NCI-H1417 treated with DMSO at 0.1 percent for 48 hours (cell line): Measurements from ENCODE around the gene GPRC6A.
"Not testable (repeated sequence)": the region's sequence is repeated elsewhere in the genome, so short reads cannot be mapped to it uniquely, and the experiment has no call there.

Source experiments
- DNase-seq: peaks from one replicate; lab custom pipeline; 2025; lab: John Stamatoyannopoulos, UW

GPRC6A gene

GRCh38 chr6:116828983-116829382 lies at the start of gene GPRC6A:
Gene GPRC6A, minus strand, starts transcription at chr6:116829083. Its CDS starts 70 bp downstream, at chr6:116829013.
- no peak for DNase-seq

GRCh38 chr6:116877743-116878142 lies 48.9 kb upstream of the GPRC6A start:
- DNase-seq, result no peak

GRCh38 chr6:116876635-116877611 lies 48.0 kb upstream of the GPRC6A start, which contains the start of gene RFX6:
Gene RFX6, plus strand, starts transcription at chr6:116877242. Its CDS starts 34 bp downstream, at chr6:116877276.
- no peak for DNase-seq

- no peak for DNase-seq
These were observed 47.2 kb upstream of the GPRC6A start for GRCh38 chr6:116876107-116876506.

GRCh38 chr6:116872771-116873170 lies 43.9 kb upstream of the GPRC6A start:
- no peak for DNase-seq

- DNase-seq, result no peak
These were observed 37.5 kb upstream of the GPRC6A start for GRCh38 chr6:116866281-116866871.

- no peak for DNase-seq
These were observed 30.4 kb upstream of the GPRC6A start for GRCh38 chr6:116859264-116859663.

- DNase-seq, result no peak
These were observed 29.2 kb upstream of the GPRC6A start for GRCh38 chr6:116858060-116858459.

GRCh38 chr6:116847227-116847626 lies 18.3 kb upstream of the GPRC6A start:
- DNase-seq, result no peak

- DNase-seq, result no peak
These were observed 13.6 kb upstream of the GPRC6A start for GRCh38 chr6:116842459-116842858.

GRCh38 chr6:116840091-116840490 lies 11.2 kb upstream of the GPRC6A start:
- DNase-seq, result no peak

GRCh38 chr6:116836606-116837342 lies 7.9 kb upstream of the GPRC6A start:
- DNase-seq, result peak; percentile 6

- not testable (repeated sequence) for DNase-seq
These were observed 5.6 kb upstream of the GPRC6A start for GRCh38 chr6:116834526-116834925.

- no peak for DNase-seq
These were observed 1.2 kb downstream of the GPRC6A start for GRCh38 chr6:116827561-116828240.

- not testable (repeated sequence) for DNase-seq
These were observed 12.5 kb downstream of the GPRC6A start for GRCh38 chr6:116816336-116816735.

GRCh38 chr6:116812051-116812650 lies 16.7 kb downstream of the GPRC6A start:
- no peak for DNase-seq

- no peak for DNase-seq
These were observed 26.9 kb downstream of the GPRC6A start for GRCh38 chr6:116801971-116802370.

- no peak for DNase-seq
These were observed 28.9 kb downstream of the GPRC6A start for GRCh38 chr6:116799945-116800344.

GRCh38 chr6:116797585-116797984 lies 31.3 kb downstream of the GPRC6A start:
- no peak for DNase-seq

GRCh38 chr6:116793224-116793623 lies 35.7 kb downstream of the GPRC6A start:
- DNase-seq, result no peak

GRCh38 chr6:116783852-116784251 lies 45.0 kb downstream of the GPRC6A start:
- DNase-seq, result no peak
